D721Med (cell line): Measurements from ENCODE around the gene AKIRIN2.
"Not testable (repeated sequence)": the region's sequence is repeated elsewhere in the genome, so short reads cannot be mapped to it uniquely, and the experiment has no call there.

Source experiments
- DNase-seq: peaks from one replicate; pipeline ENCODE4 v3.0.0; 2011; ENCODE audit warnings: low spot score; ENCODE audit not compliant: insufficient read length
- FAIRE-seq: peaks from 2 replicates; lab custom pipeline; 2011; peaks lifted over from hg19 to GRCh38; lab: Jason Lieb, UNC
- TF ChIP-seq, protein P1 (sequence below): IDR thresholded peaks from 2 replicates; pipeline ENCODE4 v1.5.1; 2012; ENCODE audit warnings: mild to moderate bottlenecking, control low read depth; ENCODE audit not compliant: insufficient read depth; ENCODE audit errors: missing control alignments

Gene AKIRIN2

DNA sequence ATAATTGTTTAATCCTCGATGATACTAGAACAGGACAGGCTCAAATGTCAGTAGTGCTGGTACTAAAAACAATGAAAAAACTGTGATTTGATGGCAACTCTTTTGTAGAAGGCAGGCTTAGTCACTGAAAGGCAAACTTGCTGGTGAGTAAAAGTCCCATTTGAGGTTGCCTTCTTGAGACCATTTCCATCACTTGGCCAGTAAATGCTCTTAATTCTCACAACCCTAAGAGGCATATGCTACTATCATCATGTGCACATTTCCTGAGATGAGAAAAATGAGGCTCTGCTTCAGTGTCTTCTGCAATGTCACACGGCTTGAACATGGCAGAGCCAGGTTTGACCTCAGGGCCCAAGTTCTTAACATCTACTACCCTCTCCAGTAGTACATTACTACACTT, 9.9 kb downstream of the AKIRIN2 start:
- FAIRE-seq (no peak), DNase-seq (no peak)
- TF ChIP-seq, protein P1, sequence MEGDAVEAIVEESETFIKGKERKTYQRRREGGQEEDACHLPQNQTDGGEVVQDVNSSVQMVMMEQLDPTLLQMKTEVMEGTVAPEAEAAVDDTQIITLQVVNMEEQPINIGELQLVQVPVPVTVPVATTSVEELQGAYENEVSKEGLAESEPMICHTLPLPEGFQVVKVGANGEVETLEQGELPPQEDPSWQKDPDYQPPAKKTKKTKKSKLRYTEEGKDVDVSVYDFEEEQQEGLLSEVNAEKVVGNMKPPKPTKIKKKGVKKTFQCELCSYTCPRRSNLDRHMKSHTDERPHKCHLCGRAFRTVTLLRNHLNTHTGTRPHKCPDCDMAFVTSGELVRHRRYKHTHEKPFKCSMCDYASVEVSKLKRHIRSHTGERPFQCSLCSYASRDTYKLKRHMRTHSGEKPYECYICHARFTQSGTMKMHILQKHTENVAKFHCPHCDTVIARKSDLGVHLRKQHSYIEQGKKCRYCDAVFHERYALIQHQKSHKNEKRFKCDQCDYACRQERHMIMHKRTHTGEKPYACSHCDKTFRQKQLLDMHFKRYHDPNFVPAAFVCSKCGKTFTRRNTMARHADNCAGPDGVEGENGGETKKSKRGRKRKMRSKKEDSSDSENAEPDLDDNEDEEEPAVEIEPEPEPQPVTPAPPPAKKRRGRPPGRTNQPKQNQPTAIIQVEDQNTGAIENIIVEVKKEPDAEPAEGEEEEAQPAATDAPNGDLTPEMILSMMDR = no peak

DNA sequence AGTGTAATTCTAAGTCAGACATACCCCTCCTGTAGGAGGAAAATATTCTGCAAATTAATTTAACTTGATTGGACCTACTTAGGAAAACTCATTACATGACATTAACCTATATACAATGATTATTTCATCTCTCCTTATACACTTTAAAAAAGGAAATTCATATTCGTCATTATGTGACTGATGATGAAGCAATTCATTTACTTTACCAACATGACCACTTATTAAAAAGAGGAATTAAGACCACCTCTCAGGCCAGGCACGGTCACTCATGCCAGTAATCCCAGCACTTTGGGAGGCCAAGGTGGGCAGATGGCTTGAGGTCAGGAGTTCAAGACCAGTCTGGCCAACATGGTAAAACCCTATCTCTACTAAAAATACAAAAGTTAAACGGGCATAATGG, 11.6 kb downstream of the AKIRIN2 start:
- FAIRE-seq = no peak
- DNase-seq = no peak
- TF ChIP-seq, protein P1 = no peak

DNA sequence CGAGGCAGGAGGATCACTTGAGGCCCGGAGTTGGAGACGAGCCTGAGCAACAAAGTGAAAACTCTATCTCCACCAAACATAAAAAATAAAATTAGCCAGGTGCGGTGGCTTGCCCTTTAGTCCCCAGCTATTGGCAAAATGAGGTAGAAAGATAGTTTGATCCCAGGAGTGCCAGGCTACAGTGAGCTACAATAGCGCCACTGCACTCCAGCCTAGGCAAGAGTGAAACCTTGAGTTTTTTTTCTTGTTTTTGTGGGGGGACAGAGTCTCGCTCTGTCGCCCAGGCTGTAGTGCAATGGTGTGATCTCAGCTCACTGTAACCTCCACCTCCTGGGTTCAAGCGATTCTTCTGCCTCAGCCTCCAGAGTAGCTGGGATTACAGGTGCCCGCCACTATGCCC, 14.1 kb downstream of the AKIRIN2 start:
- not testable (repeated sequence) for DNase-seq, FAIRE-seq

DNA sequence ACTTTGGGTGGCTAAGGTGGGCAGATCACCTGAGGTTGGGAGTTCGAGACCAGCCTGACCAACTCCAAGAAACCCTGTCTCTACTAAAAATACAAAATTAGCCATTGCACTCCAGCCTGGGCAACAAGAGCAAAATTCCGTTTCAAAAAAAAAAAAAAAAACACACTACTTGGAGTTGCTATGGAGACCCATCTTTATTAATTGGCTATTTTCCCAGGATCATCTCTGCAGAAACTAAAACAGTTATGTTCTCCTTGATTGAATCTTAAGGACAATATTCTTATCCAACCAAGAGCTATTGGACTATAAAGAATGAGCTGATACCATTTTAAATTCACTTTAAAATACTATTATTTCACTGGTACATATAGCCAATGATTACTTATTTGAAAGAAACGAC, 14.7 kb downstream of the AKIRIN2 start:
- no peak for FAIRE-seq
- DNase-seq = no peak
- TF ChIP-seq, protein P1 = no peak

DNA sequence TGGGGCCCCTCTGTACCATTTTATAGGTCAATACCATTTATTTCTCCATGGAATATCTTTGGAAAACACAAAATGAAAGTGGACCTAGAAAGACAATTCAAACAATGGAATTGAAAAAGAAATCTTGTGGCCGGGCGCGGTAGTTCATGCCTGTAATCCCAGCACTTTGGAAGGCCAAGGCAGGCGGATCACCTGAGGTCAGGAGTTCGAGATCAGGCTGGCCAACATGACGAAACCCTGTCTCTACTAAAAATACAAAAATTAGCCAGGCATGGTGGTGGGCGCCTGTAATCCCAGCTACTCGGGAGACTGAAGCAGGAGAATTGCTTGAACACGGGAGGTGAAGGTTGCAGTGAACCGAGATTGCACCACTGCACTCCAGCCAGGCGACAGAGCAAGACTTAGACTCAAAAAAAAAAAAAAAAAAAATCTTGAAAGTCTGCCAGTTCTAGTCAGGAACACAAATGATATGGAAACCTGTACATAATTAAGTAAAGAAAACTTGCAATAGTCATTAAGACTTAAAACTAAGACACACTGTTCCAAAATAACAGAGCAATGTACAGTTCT, 15.3 kb downstream of the AKIRIN2 start:
- not testable (repeated sequence) for FAIRE-seq, DNase-seq

DNA sequence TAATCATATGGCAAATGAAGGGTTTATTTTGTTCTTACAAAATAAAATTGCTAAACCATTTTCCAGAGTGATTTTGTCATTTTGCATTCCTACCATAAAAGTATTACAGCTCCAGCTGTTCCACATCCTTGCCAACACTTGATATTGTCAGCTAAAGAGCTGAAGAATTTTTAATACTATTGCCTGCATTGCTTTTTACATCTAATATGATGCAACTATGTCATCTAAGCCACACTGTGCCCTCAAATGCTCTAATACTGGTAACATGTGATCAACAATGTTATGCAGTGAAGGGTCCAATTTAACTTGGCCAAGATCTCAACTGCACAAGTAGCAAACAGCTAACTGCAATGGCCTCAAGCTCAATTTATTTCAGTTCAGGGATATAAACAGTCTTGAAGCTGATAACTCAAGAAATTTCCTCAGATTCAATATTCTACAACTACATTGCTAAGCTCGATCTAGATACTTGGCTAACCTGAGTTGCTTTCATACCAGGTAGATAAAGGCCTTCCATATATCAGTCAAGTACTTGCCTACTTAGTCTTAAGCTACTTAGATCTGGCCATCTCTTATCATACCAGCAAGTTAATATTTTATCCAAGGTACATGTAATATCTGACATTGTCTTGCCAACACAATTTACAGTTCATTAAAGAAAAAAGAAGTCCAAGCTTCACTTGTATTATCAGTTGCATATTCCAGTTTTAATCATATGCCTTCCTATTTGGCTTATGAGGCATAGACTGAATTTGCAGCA, 17.0 kb downstream of the AKIRIN2 start:
- FAIRE-seq (no peak), DNase-seq (no peak)
- TF ChIP-seq, protein P1 = no peak

DNA sequence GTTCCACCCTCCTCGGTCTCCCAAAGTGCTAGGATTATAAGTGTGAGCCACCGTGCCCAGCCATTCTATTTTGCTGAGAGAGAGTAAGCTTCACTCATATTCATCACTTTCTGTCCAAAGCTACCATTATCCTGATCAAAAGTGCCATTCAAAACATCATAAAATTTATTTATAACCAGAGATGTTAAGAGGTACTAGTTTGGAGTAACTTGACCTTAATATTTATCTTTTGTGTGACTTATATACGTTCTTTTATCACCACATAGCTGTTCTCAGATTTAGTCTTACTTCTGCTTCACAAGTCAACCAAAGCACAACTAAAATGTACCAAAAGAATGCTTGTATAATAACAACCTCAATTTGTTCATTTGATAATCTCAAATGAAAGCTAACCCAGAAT, 18.1 kb downstream of the AKIRIN2 start:
- no peak for DNase-seq
- FAIRE-seq = no peak
- TF ChIP-seq, protein P1 = no peak

DNA sequence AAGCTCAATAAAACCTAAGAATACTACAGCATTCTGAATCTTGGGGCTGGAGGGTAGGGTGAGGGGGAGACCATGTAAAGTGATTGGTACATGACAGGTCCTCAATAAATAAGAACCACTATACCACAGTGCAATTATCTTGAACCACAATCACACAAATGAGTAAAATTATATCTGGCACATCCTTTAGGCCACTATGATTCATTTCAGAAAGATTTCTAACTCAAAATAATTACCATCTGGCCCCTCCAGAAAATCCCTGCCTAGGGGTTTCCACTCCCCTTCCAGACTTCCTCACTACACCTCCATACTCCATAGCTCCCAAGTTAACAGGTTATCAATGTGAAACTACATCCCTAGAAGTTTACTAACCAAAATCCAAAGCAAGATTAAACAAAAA, 19.7 kb downstream of the AKIRIN2 start:
- DNase-seq (no peak), FAIRE-seq (no peak)
- TF ChIP-seq, protein P1 = no peak
